ENCODE measurements around the gene PITRM1.

The PITRM1 gene

DNA sequence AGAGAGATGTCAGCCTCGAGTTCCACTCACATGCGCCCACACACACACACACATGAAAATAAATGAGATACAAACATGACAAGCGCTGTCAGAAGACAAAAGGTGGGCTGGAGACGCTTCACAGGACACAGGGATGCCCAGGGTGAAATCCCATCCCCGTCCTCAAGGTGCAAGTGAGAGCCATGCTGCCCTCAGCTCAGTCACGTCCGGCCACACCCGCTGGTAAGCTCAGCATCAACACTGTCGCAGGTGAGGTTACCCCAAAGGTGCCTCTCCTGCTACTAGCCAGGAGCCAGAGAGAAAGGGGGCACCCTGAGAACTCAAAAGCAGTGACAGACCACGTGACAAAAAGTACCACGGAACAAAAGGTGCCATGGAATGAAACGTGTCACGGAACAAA lies 22.2 kb downstream of the PITRM1 start:
- Histone ChIP-seq H3K36me3 (peaks cover 90 to 100% (median 98%) of the 10 kb centered on the region in 3 donors), H3K4me1 (no peaks in the 10 kb centered on the region), H3K9me3 (no peaks in the 10 kb centered on the region), H3K27me3 (no peaks in the 10 kb centered on the region), H3K27ac (no peak overlapping the region), H3K4me3 (no peak overlapping the region)
- intact Hi-C loops (cut with DNase I; ENCODE audit: low total_unique reads) = no loop called here
- DNase-seq = no peak
- TF ChIP-seq, protein P1, sequence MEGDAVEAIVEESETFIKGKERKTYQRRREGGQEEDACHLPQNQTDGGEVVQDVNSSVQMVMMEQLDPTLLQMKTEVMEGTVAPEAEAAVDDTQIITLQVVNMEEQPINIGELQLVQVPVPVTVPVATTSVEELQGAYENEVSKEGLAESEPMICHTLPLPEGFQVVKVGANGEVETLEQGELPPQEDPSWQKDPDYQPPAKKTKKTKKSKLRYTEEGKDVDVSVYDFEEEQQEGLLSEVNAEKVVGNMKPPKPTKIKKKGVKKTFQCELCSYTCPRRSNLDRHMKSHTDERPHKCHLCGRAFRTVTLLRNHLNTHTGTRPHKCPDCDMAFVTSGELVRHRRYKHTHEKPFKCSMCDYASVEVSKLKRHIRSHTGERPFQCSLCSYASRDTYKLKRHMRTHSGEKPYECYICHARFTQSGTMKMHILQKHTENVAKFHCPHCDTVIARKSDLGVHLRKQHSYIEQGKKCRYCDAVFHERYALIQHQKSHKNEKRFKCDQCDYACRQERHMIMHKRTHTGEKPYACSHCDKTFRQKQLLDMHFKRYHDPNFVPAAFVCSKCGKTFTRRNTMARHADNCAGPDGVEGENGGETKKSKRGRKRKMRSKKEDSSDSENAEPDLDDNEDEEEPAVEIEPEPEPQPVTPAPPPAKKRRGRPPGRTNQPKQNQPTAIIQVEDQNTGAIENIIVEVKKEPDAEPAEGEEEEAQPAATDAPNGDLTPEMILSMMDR (IDR thresholded peaks at IDR 0.05) = no peak

DNA sequence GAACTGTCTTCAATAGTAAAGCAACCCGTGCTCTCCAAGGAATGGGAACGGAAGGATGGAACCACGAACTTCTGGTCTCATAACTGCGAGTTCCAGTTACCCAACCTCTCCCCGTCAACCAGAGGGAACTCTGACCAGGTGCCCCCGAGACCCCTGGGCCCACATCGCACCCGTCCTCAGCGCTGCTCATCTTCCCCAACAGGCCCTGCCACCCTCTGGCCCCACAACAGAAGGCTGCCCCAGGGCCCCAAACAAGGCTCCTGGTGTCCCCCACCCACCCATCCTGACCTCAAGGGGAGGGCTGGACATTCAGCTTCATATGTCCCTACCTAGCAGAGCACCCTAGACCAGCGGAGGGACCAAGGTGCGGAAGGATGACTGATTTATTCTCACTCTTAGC lies 22.7 kb downstream of the PITRM1 start:
- Histone ChIP-seq H3K27ac (no peak overlapping the region), H3K27me3 (no peaks in the 10 kb centered on the region), H3K9me3 (no peaks in the 10 kb centered on the region), H3K36me3 (peaks cover 90 to 100% (median 98%) of the 10 kb centered on the region in 3 donors), H3K4me1 (no peaks in the 10 kb centered on the region), H3K4me3 (no peak overlapping the region)
- intact Hi-C loops (cut with DNase I; ENCODE audit: low total_unique reads) = no loop called here
- DNase-seq = no peak
- TF ChIP-seq, protein P1 (IDR thresholded peaks at IDR 0.05) = no peak

DNA sequence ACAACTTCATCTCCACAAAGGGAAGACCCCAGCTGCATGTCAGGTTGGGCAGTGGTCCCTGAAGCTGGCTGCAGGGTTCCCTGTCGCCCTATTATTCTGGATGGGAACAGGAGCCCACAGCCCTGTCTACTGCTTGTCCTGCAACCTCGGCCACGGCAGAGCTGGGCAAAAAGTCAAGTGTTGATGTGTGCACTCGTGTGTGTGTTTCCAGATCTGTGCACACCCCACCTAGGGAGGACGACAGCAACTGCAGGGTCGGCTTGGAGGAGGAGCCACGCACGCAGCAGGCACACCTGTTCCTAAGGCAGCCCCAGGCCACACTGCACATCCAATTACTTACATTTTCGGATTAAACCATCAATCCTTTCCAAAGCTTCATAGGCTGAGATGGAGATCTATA lies 23.6 kb downstream of the PITRM1 start:
- TF ChIP-seq, protein P1 (IDR thresholded peaks at IDR 0.05) = no peak
- intact Hi-C loops (cut with DNase I; ENCODE audit: low total_unique reads) = no loop called here
- Histone ChIP-seq H3K27ac (no peak overlapping the region), H3K27me3 (no peaks in the 10 kb centered on the region), H3K4me3 (no peak overlapping the region), H3K9me3 (no peaks in the 10 kb centered on the region), H3K36me3 (peaks cover 90 to 100% (median 98%) of the 10 kb centered on the region in 3 donors), H3K4me1 (no peaks in the 10 kb centered on the region)
- no peak for DNase-seq

DNA sequence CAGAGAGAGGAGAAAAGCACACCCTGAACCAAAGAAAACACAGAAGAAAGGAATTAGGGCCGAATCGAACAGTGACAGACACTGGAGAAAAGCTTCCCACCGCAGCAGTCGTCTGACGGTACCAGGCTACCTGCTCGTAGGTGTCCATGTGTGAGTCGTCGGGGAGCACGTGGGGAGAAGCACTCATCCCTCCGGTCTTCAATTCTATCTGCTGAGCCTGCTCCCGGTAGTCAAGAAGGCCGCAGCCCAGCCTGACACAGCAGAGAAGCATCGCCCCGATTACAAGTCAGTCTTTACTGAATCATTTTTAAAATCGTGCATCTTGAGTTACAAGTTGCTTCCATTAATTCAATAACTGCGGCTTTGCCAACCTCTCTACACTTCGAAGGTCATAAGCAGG lies 24.5 kb downstream of the PITRM1 start:
- no peaks in the 10 kb centered on the region for H3K27me3 ChIP-seq
- H3K4me1 ChIP-seq = no peaks in the 10 kb centered on the region
- no peak for DNase-seq
- intact Hi-C loops (cut with DNase I; ENCODE audit: low total_unique reads) = no loop called here
- peaks cover 95 to 100% (median 98%) of the 10 kb centered on the region in 3 donors for H3K36me3 ChIP-seq
- TF ChIP-seq, protein P1 (IDR thresholded peaks at IDR 0.05) = no peak
- no peaks in the 10 kb centered on the region for H3K9me3 ChIP-seq
- H3K4me3 ChIP-seq = no peak overlapping the region
- no peak overlapping the region for H3K27ac ChIP-seq

DNA sequence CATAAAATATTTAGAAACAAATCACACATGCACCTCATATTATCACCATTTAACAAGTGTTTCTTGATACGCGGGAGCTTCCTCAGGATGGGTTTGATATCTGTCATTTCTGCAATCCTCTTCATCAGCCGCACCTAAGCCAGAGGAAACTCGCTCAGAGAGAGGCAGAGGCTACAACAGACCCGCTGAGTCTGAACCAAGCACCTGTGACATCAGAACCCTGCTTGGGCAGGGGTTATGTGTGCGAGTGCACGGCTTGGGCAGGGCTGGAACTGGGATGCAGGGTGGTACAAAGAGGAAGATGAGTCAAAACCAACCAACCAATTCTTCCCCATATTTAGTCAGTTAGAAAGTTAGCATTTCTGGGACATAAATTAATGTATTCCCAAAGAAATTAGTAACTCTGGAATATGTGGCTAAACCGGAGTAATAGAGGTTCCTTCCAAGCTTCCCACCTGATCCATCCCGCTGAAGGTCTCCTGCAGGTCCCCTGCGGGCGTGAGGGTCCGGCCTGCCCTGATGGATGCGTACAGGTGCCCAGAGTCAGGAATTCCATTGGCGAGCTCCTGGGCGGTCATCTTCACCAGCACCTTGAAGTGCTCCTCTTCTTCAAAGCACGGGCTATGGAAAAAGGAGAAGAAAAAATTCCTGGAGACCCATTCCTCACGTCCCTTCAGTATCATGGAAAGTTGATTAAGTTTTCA lies 25.3 kb downstream of the PITRM1 start:
- H3K9me3 ChIP-seq = no peaks in the 10 kb centered on the region
- intact Hi-C loops (cut with DNase I; ENCODE audit: low total_unique reads) = no loop called here
- H3K4me1 ChIP-seq = no peaks in the 10 kb centered on the region

More for the DNA sequence above, 25.3 kb downstream of the PITRM1 start:
- TF ChIP-seq, protein P1 (IDR thresholded peaks at IDR 0.05) = no peak
- H3K27ac ChIP-seq = no peak overlapping the region
- H3K4me3 ChIP-seq = no peak overlapping the region
- DNase-seq = no peak
- peaks cover 95 to 100% (median 98%) of the 10 kb centered on the region in 3 donors for H3K36me3 ChIP-seq
- H3K27me3 ChIP-seq = no peaks in the 10 kb centered on the region
